GM18519 (cell line): Measurements from ENCODE around the gene CCDC106.

Experiments used
- ATAC-seq: cut with Tn5 transposase; IDR thresholded peaks from one replicate; pipeline ENCODE4 v1.9.1; 2021; ENCODE audit warnings: mild to moderate bottlenecking, moderate library complexity; ENCODE audit not compliant: unreplicated experiment, low FRiP score

CCDC106 gene

GRCh38 chr19:55679343-55680257, 31.6 kb downstream of the CCDC106 start:
- ATAC-seq, result no peak

GRCh38 chr19:55680339-55681130, 32.5 kb downstream of the CCDC106 start:
- ATAC-seq, result no peak

- ATAC-seq, result no peak
Observed at GRCh38 chr19:55681131-55682092, 33.4 kb downstream of the CCDC106 start.

- no peak for ATAC-seq
Observed at GRCh38 chr19:55683449-55684261, 35.6 kb downstream of the CCDC106 start.

GRCh38 chr19:55684946-55685681, 37.1 kb downstream of the CCDC106 start:
- no peak for ATAC-seq

GRCh38 chr19:55685776-55686175, 37.8 kb downstream of the CCDC106 start:
- ATAC-seq, result no peak

GRCh38 chr19:55686311-55687050, 38.5 kb downstream of the CCDC106 start:
- no peak for ATAC-seq

GRCh38 chr19:55687281-55688201, 39.5 kb downstream of the CCDC106 start:
- no peak for ATAC-seq

GRCh38 chr19:55688422-55689218, 40.6 kb downstream of the CCDC106 start:
- ATAC-seq, result no peak

- ATAC-seq, result no peak
Observed at GRCh38 chr19:55689411-55690108, 41.5 kb downstream of the CCDC106 start.

- no peak for ATAC-seq
Observed at GRCh38 chr19:55690109-55690768, 42.2 kb downstream of the CCDC106 start.

- ATAC-seq, result no peak
Observed at GRCh38 chr19:55690769-55691545, 42.9 kb downstream of the CCDC106 start.

GRCh38 chr19:55691561-55692481, 43.8 kb downstream of the CCDC106 start:
- ATAC-seq, result no peak
